Measurements from ENCODE around the gene LMBRD1.

- TF ChIP-seq CTCF (IDR thresholded peaks at IDR 0.05; ENCODE audit: low read depth, low read length, poor library complexity, severe bottlenecking) (no peak), EZH2phosphoT487 (IDR thresholded peaks at IDR 0.05; ENCODE audit: borderline replicate concordance, low read length) (no peak)
Observed at GRCh38 chr6:69783108-69783507, 13.7 kb downstream of the LMBRD1 start.

All from DOHH2 (cell line).